GM12891 (cell line): ENCODE data around the gene CCDC32.

Source experiments
- DNase-seq: peaks from one replicate; pipeline ENCODE4 v3.0.0; 2011; ENCODE audit warnings: low spot score; ENCODE audit not compliant: insufficient read length
- FAIRE-seq: peaks from 2 replicates; lab custom pipeline; 2011; peaks lifted over from hg19 to GRCh38; lab: Jason Lieb, UNC
- PAX5 ChIP-seq: IDR thresholded peaks from 2 replicates; pipeline ENCODE4 v1.6.1; 2011; ENCODE audit warnings: low read length, moderate library complexity, mild to moderate bottlenecking; ENCODE audit not compliant: insufficient read depth, severe bottlenecking
- POLR2A ChIP-seq: IDR thresholded peaks from 2 replicates; pipeline ENCODE4 v1.6.1; 2011; ENCODE audit warnings: low read depth, low read length, control low read depth
- POLR2AphosphoS5 ChIP-seq: IDR thresholded peaks from 2 replicates; pipeline ENCODE4 v1.6.1; 2011; ENCODE audit warnings: low read depth, low read length, control low read depth
- POU2F2 ChIP-seq: IDR thresholded peaks from 2 replicates; pipeline ENCODE4 v1.6.1; 2011; ENCODE audit warnings: low read depth, mild to moderate bottlenecking, control low read depth, low read length, moderate library complexity
- SPI1 ChIP-seq: IDR thresholded peaks from 2 replicates; pipeline ENCODE4 v1.6.1; 2011; ENCODE audit warnings: low read depth, low read length, control low read depth
- TAF1 ChIP-seq: IDR thresholded peaks from 2 replicates; pipeline ENCODE4 v1.6.1; 2011; ENCODE audit warnings: low read depth, low read length, control low read depth

The CCDC32 gene

DNA sequence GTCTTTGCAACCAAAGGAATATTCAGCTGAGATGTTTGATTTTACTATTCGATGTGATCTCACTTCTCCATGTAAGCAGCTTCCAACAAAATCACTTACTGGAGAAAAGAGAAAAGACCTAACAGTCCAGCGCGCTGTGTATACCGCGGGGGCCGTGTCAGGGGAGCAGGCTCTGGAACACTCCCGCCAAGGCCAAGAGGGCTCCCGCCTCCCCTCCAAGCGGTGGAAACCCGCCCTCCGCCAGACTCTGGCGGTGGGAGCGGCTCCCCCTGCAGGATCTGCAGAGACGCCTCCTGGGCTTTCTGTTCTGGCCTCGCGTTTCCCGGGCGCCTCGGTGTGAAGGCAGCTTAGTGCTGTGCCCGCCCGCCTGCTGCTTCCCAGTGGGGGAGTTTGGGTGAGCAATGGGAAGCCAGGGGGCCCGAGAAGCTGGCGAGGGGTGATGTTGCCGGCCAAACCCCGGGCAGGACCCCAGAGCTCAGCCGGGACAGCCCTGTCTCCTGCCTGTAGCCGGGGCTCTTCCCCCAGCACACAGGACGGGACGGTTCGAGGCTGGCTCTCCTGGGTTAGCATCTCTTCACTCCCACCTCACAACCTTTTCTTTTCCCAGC, 57.8 kb downstream of the CCDC32 start:
- TF ChIP-seq POLR2A = no peak
- TF ChIP-seq POLR2AphosphoS5 = no peak
- TF ChIP-seq POU2F2 = no peak
- no peak for TF ChIP-seq SPI1
- TF ChIP-seq PAX5 = no peak
- no peak for TF ChIP-seq TAF1
- DNase-seq (peak; percentile 59), FAIRE-seq (no peak)
